ENCODE results near the gene RFTN1.

The RFTN1 gene

DNA sequence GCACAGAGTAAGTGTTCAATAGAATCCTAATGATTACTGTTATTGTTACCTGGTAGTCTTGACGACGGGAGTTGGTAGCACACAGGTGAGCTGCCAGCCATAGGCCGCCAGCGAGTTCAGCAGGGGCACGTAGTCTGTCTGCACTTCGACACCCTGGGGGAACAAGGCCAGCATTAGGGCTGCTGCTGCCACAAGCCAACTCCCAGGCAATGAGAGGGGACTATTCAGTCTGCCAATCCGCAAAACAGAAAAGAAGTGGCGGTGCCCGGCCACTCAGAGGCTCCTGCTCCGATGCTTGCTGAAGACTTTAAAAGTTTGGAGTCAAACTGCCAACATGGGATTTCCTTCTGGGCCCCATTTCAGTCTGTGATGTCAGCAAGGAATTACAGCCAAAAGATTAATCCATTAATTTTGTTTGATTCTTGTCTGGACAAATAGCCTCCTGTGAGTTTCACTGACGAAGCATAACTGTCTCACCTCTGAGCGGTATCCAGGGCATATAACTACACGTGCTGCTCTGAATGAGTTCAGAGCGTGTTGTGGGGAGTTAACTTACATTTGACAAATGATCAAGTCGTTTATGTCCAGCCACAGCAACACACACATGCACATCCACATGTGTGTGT, 186.7 kb downstream of the RFTN1 start:
- Histone ChIP-seq H3K27me3 (no peaks in the 10 kb centered on the region), H3K4me3 (no peak overlapping the region), H3K4me1 (no peaks in the 10 kb centered on the region), H3K27ac (no peak overlapping the region), H3K36me3 (peaks cover 10 to 56% (median 42%) of the 10 kb centered on the region in 3 donors), H3K9me3 (peaks cover 0 to 4% (median 0%) of the 10 kb centered on the region in 3 donors)
- intact Hi-C loops (cut with DNase I; ENCODE audit: low total_unique reads): no loop called here
- no peak for TF ChIP-seq CTCF (IDR thresholded peaks at IDR 0.05)
- DNase-seq: no peak

- no peaks in the 10 kb centered on the region for H3K9me3 ChIP-seq
- peaks cover 16 to 66% (median 50%) of the 10 kb centered on the region in 3 donors for H3K36me3 ChIP-seq
- intact Hi-C loops (cut with DNase I; ENCODE audit: low total_unique reads): no loop called here
- DNase-seq: no peak
- H3K27me3 ChIP-seq: no peaks in the 10 kb centered on the region
- H3K27ac ChIP-seq: no peak overlapping the region
- TF ChIP-seq CTCF (IDR thresholded peaks at IDR 0.05): no peak
- H3K4me1 ChIP-seq: no peaks in the 10 kb centered on the region
- no peak overlapping the region for H3K4me3 ChIP-seq
Observed at GRCh38 chr3:16325850-16326249, 187.6 kb downstream of the RFTN1 start.

DNA sequence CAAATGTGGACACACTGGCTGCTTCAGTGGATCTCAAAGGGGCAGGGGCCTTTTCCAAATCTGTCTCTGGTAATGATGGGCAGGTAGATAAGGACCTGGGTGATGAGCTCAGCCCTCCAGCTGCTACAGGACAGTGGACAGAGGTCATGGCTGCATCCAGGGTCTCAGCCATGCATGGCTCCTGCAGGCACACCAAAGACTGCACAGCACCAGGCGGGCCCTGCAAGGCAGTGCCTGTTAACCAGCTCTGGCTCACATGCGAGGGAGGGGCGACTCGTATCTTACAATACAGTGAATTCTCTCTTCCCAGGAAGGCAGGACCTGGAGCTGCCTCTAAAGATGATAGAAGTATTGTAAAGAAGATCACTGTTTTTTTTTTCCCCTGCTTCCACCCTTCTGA, 189.8 kb downstream of the RFTN1 start:
- Histone ChIP-seq H3K4me1 (no peaks in the 10 kb centered on the region), H3K27me3 (no peaks in the 10 kb centered on the region), H3K36me3 (peaks cover 34 to 66% (median 55%) of the 10 kb centered on the region in 3 donors), H3K9me3 (no peaks in the 10 kb centered on the region), H3K27ac (no peak overlapping the region), H3K4me3 (no peak overlapping the region)
- no peak for TF ChIP-seq CTCF (IDR thresholded peaks at IDR 0.05)
- intact Hi-C loops (cut with DNase I; ENCODE audit: low total_unique reads): no loop called here
- DNase-seq: no peak

DNA sequence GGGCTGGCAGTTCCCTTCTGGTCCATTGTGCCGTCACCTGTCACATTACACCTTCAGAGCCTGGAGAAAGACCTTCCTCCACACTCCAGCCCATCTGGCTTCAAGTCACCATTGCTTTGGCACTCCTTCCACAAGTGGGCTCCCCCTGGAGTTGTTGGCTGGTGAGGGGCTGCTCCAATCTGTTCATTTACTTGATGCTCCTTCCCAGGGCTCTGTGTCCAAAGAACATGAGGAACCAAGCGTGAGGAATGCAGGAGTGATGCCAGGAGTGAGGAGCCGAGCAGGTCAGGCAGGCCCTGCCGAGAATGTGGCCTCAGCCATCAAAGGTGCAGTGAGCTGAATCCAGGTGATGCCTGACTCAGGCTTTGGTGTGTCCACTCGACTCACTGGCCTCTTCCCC, 191.3 kb downstream of the RFTN1 start:
- Histone ChIP-seq H3K36me3 (peaks cover 41 to 66% (median 55%) of the 10 kb centered on the region in 3 donors), H3K9me3 (no peaks in the 10 kb centered on the region), H3K4me1 (no peaks in the 10 kb centered on the region)

GRCh38 chr3:16320711-16321110, 192.8 kb downstream of the RFTN1 start:
- no peaks in the 10 kb centered on the region for H3K27me3 ChIP-seq
- no peaks in the 10 kb centered on the region for H3K4me1 ChIP-seq
- DNase-seq: no peak
- no peaks in the 10 kb centered on the region for H3K9me3 ChIP-seq
- H3K36me3 ChIP-seq: peaks cover 44 to 66% (median 63%) of the 10 kb centered on the region in 3 donors
- H3K4me3 ChIP-seq: no peak overlapping the region
- H3K27ac ChIP-seq: no peak overlapping the region
- intact Hi-C loops (cut with DNase I; ENCODE audit: low total_unique reads): no loop called here
- TF ChIP-seq CTCF (IDR thresholded peaks at IDR 0.05): no peak

More for the DNA sequence above, 191.3 kb downstream of the RFTN1 start:
- DNase-seq: no peak
- Histone ChIP-seq H3K4me3 (no peak overlapping the region), H3K27me3 (no peaks in the 10 kb centered on the region), H3K27ac (no peak overlapping the region)
- no peak for TF ChIP-seq CTCF (IDR thresholded peaks at IDR 0.05)
- intact Hi-C loops (cut with DNase I; ENCODE audit: low total_unique reads): no loop called here

DNA sequence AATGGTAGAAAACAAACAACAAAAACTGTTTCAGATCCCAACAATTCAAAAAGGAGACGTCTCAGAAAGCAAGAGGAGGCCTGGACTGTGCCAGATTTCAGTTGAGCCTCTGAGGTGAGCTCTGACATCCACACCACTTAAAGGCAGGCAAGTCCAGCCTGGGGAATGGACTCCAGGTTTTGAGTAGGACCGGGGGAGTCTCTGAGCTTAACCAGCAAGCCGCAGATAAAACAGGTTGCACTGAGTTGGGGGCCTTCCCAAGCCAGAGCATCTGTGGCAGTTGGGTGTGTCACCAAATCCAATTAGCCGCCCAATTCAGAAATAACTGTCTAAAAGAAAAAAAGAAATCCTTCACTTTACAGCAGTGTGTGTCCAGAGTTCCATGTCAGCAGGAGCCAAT, 193.8 kb downstream of the RFTN1 start:
- Histone ChIP-seq H3K4me1 (no peaks in the 10 kb centered on the region), H3K4me3 (no peak overlapping the region), H3K9me3 (no peaks in the 10 kb centered on the region), H3K27ac (no peak overlapping the region), H3K27me3 (no peaks in the 10 kb centered on the region), H3K36me3 (peaks cover 44 to 64% (median 64%) of the 10 kb centered on the region in 3 donors)
- TF ChIP-seq CTCF (IDR thresholded peaks at IDR 0.05): no peak
- intact Hi-C loops (cut with DNase I; ENCODE audit: low total_unique reads): no loop called here
- DNase-seq: no peak

Data from tibial artery (tissue), 4 donors.